SK-N-SH (cell line): ENCODE results near the gene NDUFAF5. TPM values are rescaled to one million over a fixed set of nuclear protein-coding genes. Genes with fewer than 3 reads are reported as not detected.

Experiments
- CTCF ChIA-PET: fragments of 300-600, 350-600 bp; formaldehyde crosslinking; extraction: SDS; loops from one replicate; lab custom pipeline; 2021; lab: Yijun Ruan, JAX
- POLR2A ChIA-PET: fragments of 350-600 bp; sonication (Branson Sonifier 250); formaldehyde crosslinking; extraction: SDS; loops from one replicate; lab custom pipeline; 2020; ENCODE audit warnings: antibody characterized with exemption, inconsistent platforms; lab: Yijun Ruan, JAX
- DNase-seq: peaks from one replicate; pipeline ENCODE4 v3.0.0; 2012
- H2AFZ ChIP-seq: fragments of 200-600 bp; sonication (generic); 2 replicates; pipeline ENCODE4 v1.8.1; 2016; ENCODE audit warnings: antibody characterized with exemption, mild to moderate bottlenecking, low read depth
- H3F3A ChIP-seq: fragments of 200-600 bp; sonication (generic); replicated peaks from 2 replicates; pipeline ENCODE3; 2016; ENCODE audit warnings: antibody characterized with exemption, mild to moderate bottlenecking; ENCODE audit not compliant: insufficient read depth
- H3K27ac ChIP-seq, 2 experiments: fragments of 200-500 bp in 1 of 2; fragments of 200-600 bp in 1 of 2; sonication (Bioruptor generic) in 1 of 2; sonication (generic), shearing (Covaris generic) in 1 of 2; 2 replicates each; pipeline versions ENCODE4 v1.5.1 to v1.6.1; 2014 to 2016; ENCODE audit warnings: low read depth in 2 of 2, inconsistent platforms in 1 of 2, low read length in 1 of 2, mild to moderate bottlenecking in 1 of 2, mixed read lengths in 1 of 2
- H3K27me3 ChIP-seq: fragments of 200-600 bp; sonication (generic), shearing (Covaris generic); 2 replicates; pipeline ENCODE4 v1.6.1; 2016; ENCODE audit warnings: mixed run types; ENCODE audit not compliant: insufficient read depth
- H3K36me3 ChIP-seq, 2 experiments: fragments of 200-500 bp in 1 of 2; fragments of 200-600 bp in 1 of 2; sonication (Bioruptor generic) in 1 of 2; sonication (generic) in 1 of 2; replicated peaks in 1 of 2; 2 replicates each; pipeline versions ENCODE3 to v1.5.1; 2014 to 2016; ENCODE audit warnings: low read length in 1 of 2, mild to moderate bottlenecking in 1 of 2; ENCODE audit not compliant: insufficient read depth in 2 of 2, control insufficient read depth in 1 of 2
- H3K4me1 ChIP-seq, 2 experiments: fragments of 200-500 bp in 1 of 2; fragments of 200-600 bp in 1 of 2; sonication (Bioruptor generic) in 1 of 2; sonication (generic), shearing (Covaris generic) in 1 of 2; 2 replicates each; pipeline versions ENCODE4 v1.5.1 to v1.6.1; 2014 to 2016; ENCODE audit warnings: low read depth in 1 of 2, low read length in 1 of 2, mixed run types in 1 of 2; ENCODE audit not compliant: insufficient read depth in 2 of 2, control insufficient read depth in 1 of 2
- H3K4me2 ChIP-seq: fragments of 200-600 bp; sonication (generic), shearing (Covaris generic); 2 replicates; pipeline ENCODE4 v1.6.1; 2017; ENCODE audit warnings: mixed run types
- H3K4me3 ChIP-seq, 2 experiments: fragments of 200-500 bp in 1 of 2; fragments of 200-600 bp in 1 of 2; sonication (Bioruptor generic) in 1 of 2; sonication (generic), shearing (Covaris generic) in 1 of 2; 2 replicates each; pipeline versions ENCODE4 v1.5.1 to v1.8.1; 2014 to 2016; ENCODE audit warnings: low read depth in 2 of 2, inconsistent platforms in 1 of 2, low read length in 1 of 2, mild to moderate bottlenecking in 1 of 2, mixed read lengths in 1 of 2, moderate library complexity in 1 of 2
- H3K79me2 ChIP-seq: fragments of 200-600 bp; sonication (generic); 2 replicates; pipeline ENCODE4 v1.8.1; 2017; ENCODE audit warnings: mild to moderate bottlenecking; ENCODE audit not compliant: insufficient read depth
- H3K9ac ChIP-seq: fragments of 200-600 bp; sonication (generic); 2 replicates; pipeline ENCODE4 v1.6.1; 2017; ENCODE audit warnings: mixed run types
- H3K9me2 ChIP-seq: fragments of 200-600 bp; sonication (generic); 2 replicates; pipeline ENCODE4 v1.6.1; 2017; ENCODE audit warnings: mixed run types
- H3K9me3 ChIP-seq: fragments of 200-600 bp; sonication (generic); 2 replicates; pipeline ENCODE4 v1.6.1; 2017; ENCODE audit warnings: mixed run types, mild to moderate bottlenecking, moderate library complexity
- H4K20me1 ChIP-seq: fragments of 200-600 bp; sonication (generic); 2 replicates; pipeline ENCODE4 v1.6.1; 2017; ENCODE audit warnings: mild to moderate bottlenecking, mixed run types; ENCODE audit not compliant: insufficient read depth
- CHD2 ChIP-seq: fragments of 150-350 bp; IDR thresholded peaks from 2 replicates; pipeline ENCODE4 v1.6.1; 2018; ENCODE audit warnings: low read length; ENCODE audit not compliant: partially characterized antibody
- EZH2phosphoT487 ChIP-seq: fragments of 200-600 bp; sonication (generic); IDR thresholded peaks from 2 replicates; pipeline ENCODE4 v1.6.1; 2017; ENCODE audit warnings: low read depth, mixed run types, mild to moderate bottlenecking, antibody characterized with exemption, moderate library complexity, borderline replicate concordance
- FOXM1 ChIP-seq: IDR thresholded peaks from 2 replicates; pipeline ENCODE4 v1.4.0; 2012; ENCODE audit warnings: low read depth, mild to moderate bottlenecking
- MEF2A ChIP-seq: IDR thresholded peaks from 2 replicates; pipeline ENCODE4 v1.4.0; 2012; ENCODE audit warnings: low read depth, borderline replicate concordance
- NRF1 ChIP-seq: IDR thresholded peaks from 2 replicates; pipeline ENCODE4 v1.6.1; 2012; ENCODE audit warnings: low read depth, mild to moderate bottlenecking, low read length
- POLR2AphosphoS5 ChIP-seq: IDR thresholded peaks from 2 replicates; pipeline ENCODE4 v1.6.1; 2012; ENCODE audit warnings: low read depth, low read length
- RAD21 ChIP-seq: IDR thresholded peaks from 2 replicates; pipeline ENCODE4 v1.6.1; 2012; ENCODE audit warnings: mild to moderate bottlenecking, low read length
- RXRA ChIP-seq: IDR thresholded peaks from 2 replicates; pipeline ENCODE4 v1.4.0; 2012; ENCODE audit warnings: low read depth, mild to moderate bottlenecking, borderline replicate concordance
- TAF1 ChIP-seq: IDR thresholded peaks from 2 replicates; pipeline ENCODE4 v1.6.1; 2012; ENCODE audit warnings: low read depth, mild to moderate bottlenecking, low read length, moderate library complexity, borderline replicate concordance
- TEAD4 ChIP-seq: IDR thresholded peaks from 2 replicates; pipeline ENCODE4 v1.4.0; 2012; ENCODE audit warnings: mild to moderate bottlenecking, borderline replicate concordance; ENCODE audit not compliant: insufficient read depth
- WGBS: methylation state at CpG from one replicate; pipeline ENCODE4 v1.1.6; 2017; ENCODE audit warnings: low lambda C conversion rate; 5-methylcytosine and 5-hydroxymethylcytosine counted together
- polyA plus RNA-seq, 3 experiments: library from polyadenylated mRNA; depleted of rRNA; stranded (reverse); fragments of >200 nt; gene quantifications; 2 replicates each; pipeline ENCODE4 v1.2.3, GENCODE V29; 2012
- TF ChIP-seq, protein P1 (sequence below): fragments of 150-350 bp; IDR thresholded peaks from 2 replicates; pipeline ENCODE4 v1.6.1; 2017; ENCODE audit warnings: antibody characterized with exemption, low read length, low read depth, borderline replicate concordance
- TF ChIP-seq, protein P2 (sequence below): fragments of 150-350 bp; IDR thresholded peaks from 2 replicates; pipeline ENCODE4 v1.6.1; 2016; ENCODE audit warnings: mild to moderate bottlenecking, low read depth, low read length
- TF ChIP-seq, protein P3 (sequence below): IDR thresholded peaks from 2 replicates; pipeline ENCODE4 v1.6.1; 2012; ENCODE audit warnings: mild to moderate bottlenecking, low read depth, low read length, moderate library complexity
- TF ChIP-seq, protein P4 (sequence below): IDR thresholded peaks from 2 replicates; pipeline ENCODE4; 2012

The NDUFAF5 gene
- polyA plus RNA-seq, 1 of the 3 experiments (the other 2 are of a cell fraction), result 8.0 TPM

DNA sequence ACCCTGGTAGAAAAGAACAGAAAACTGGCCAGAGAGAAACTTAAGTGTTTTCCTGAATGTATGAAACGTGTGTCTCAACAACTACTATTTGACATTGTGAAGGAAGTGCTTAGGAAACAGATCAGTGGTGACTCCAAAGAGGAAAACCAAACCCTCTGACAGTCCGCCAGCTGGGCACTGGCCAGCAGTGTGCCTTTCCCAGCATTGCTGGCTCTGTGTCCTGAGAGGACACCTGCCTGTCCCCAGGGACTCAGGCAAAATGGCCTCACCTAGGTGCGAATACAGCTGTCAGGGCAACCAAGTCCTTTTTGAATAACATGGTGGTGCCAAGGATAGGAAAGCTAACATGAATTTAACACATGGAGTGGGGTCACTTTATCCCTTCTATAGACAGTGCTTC lies 72.5 kb downstream of the NDUFAF5 start (continued):
- TF ChIP-seq, protein P1, sequence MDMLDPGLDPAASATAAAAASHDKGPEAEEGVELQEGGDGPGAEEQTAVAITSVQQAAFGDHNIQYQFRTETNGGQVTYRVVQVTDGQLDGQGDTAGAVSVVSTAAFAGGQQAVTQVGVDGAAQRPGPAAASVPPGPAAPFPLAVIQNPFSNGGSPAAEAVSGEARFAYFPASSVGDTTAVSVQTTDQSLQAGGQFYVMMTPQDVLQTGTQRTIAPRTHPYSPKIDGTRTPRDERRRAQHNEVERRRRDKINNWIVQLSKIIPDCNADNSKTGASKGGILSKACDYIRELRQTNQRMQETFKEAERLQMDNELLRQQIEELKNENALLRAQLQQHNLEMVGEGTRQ, result no peak
- TF ChIP-seq CHD2 (no peak), RAD21 (no peak), FOXM1 (no peak), TEAD4 (no peak), NRF1 (no peak), MEF2A (no peak), POLR2AphosphoS5 (no peak), EZH2phosphoT487 (no peak)
- TF ChIP-seq, protein P2, sequence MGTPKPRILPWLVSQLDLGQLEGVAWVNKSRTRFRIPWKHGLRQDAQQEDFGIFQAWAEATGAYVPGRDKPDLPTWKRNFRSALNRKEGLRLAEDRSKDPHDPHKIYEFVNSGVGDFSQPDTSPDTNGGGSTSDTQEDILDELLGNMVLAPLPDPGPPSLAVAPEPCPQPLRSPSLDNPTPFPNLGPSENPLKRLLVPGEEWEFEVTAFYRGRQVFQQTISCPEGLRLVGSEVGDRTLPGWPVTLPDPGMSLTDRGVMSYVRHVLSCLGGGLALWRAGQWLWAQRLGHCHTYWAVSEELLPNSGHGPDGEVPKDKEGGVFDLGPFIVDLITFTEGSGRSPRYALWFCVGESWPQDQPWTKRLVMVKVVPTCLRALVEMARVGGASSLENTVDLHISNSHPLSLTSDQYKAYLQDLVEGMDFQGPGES, result no peak

DNA sequence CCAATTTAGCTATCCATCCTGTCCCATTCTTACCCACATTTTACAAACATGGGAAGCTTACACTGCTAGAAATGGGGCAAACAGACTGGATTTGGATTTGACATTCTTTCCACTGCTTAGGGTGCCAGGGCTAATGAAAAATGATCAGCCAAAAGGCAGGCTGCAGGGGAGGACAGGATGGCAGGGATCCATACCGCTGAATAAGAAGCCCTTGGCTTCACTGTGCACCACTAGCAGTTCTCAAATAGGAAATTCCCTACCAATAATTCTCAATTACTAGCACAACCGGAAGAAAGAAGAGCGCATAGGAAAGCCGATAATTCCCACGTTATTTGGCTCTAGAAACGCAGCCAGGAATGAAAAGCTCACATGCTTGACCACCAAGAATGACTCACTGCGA lies 73.1 kb downstream of the NDUFAF5 start:
- Histone ChIP-seq H3K4me1 (no peaks in the 10 kb centered on the region), H3K9me3 (no peaks in the 10 kb centered on the region), H3K4me2 (no peak overlapping the region), H3K4me3 (no peak overlapping the region), H3K9me2 (no peaks in the 10 kb centered on the region), H3K79me2 (no peaks in the 10 kb centered on the region), H4K20me1 (no peaks in the 10 kb centered on the region), H3K27ac (no peak overlapping the region), H2AFZ (no peak overlapping the region), H3K9ac (no peak overlapping the region), H3K36me3 (no peaks in the 10 kb centered on the region), H3F3A (no peaks in the 10 kb centered on the region), H3K27me3 (no peaks in the 10 kb centered on the region)
- DNase-seq, result no peak
- ChIA-PET POLR2A (no interaction called here), CTCF (no interaction called here)
- TF ChIP-seq, protein P1, result no peak
- TF ChIP-seq TAF1 (no peak), RXRA (no peak), EZH2phosphoT487 (no peak), POLR2AphosphoS5 (no peak)
- TF ChIP-seq, protein P3, sequence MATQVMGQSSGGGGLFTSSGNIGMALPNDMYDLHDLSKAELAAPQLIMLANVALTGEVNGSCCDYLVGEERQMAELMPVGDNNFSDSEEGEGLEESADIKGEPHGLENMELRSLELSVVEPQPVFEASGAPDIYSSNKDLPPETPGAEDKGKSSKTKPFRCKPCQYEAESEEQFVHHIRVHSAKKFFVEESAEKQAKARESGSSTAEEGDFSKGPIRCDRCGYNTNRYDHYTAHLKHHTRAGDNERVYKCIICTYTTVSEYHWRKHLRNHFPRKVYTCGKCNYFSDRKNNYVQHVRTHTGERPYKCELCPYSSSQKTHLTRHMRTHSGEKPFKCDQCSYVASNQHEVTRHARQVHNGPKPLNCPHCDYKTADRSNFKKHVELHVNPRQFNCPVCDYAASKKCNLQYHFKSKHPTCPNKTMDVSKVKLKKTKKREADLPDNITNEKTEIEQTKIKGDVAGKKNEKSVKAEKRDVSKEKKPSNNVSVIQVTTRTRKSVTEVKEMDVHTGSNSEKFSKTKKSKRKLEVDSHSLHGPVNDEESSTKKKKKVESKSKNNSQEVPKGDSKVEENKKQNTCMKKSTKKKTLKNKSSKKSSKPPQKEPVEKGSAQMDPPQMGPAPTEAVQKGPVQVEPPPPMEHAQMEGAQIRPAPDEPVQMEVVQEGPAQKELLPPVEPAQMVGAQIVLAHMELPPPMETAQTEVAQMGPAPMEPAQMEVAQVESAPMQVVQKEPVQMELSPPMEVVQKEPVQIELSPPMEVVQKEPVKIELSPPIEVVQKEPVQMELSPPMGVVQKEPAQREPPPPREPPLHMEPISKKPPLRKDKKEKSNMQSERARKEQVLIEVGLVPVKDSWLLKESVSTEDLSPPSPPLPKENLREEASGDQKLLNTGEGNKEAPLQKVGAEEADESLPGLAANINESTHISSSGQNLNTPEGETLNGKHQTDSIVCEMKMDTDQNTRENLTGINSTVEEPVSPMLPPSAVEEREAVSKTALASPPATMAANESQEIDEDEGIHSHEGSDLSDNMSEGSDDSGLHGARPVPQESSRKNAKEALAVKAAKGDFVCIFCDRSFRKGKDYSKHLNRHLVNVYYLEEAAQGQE, result no peak
- TF ChIP-seq, protein P4, sequence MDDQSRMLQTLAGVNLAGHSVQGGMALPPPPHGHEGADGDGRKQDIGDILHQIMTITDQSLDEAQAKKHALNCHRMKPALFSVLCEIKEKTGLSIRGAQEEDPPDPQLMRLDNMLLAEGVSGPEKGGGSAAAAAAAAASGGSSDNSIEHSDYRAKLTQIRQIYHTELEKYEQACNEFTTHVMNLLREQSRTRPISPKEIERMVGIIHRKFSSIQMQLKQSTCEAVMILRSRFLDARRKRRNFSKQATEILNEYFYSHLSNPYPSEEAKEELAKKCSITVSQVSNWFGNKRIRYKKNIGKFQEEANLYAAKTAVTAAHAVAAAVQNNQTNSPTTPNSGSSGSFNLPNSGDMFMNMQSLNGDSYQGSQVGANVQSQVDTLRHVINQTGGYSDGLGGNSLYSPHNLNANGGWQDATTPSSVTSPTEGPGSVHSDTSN, result no peak
- WGBS, result 58% methylated on average over 7 of the region's 7 CpGs
